H1 (cell line): ENCODE results near the gene WNT3A. TPM values are rescaled to one million over a fixed set of nuclear protein-coding genes. Genes with fewer than 3 reads are reported as not detected.
A peak's percentile ranks its signal among the peaks of the same experiment; 100 is the strongest.

Experiments
- CTCF ChIA-PET: fragments of 300-600 bp; sonication (Branson Sonifier 250); formaldehyde crosslinking; loops from one replicate; lab custom pipeline; 2021; ENCODE audit not compliant: partially characterized antibody; lab: Charles Lee
- POLR2A ChIA-PET: fragments of 300-600 bp; sonication (Branson Sonifier 250); formaldehyde crosslinking; loops from one replicate; lab custom pipeline; 2021; ENCODE audit warnings: inconsistent platforms; ENCODE audit not compliant: partially characterized antibody; lab: Charles Lee
- DNase-seq, 2 experiments: peaks; one replicate each; pipeline versions ENCODE4 v3.0.0 to v3.0.0-alpha.2; 2010 to 2022; ENCODE audit warnings: low spot score in 2 of 2, low read depth in 1 of 2, mixed read lengths in 1 of 2
- FAIRE-seq: peaks from 2 replicates; lab custom pipeline; 2011; peaks lifted over from hg19 to GRCh38; lab: Jason Lieb, UNC
- H2AFZ ChIP-seq: 2 replicates; pipeline ENCODE4 v1.8.1; 2012; ENCODE audit warnings: low read length, inconsistent platforms
- H2AK5ac ChIP-seq: 2 replicates; pipeline ENCODE4 v1.6.1; 2013; ENCODE audit warnings: low read depth, low read length
- H2BK120ac ChIP-seq: replicated peaks from 2 replicates; pipeline ENCODE3; 2013; ENCODE audit warnings: low read depth, low read length, inconsistent platforms
- H2BK12ac ChIP-seq: 2 replicates; pipeline ENCODE4 v1.6.1; 2013; ENCODE audit warnings: low read depth, low read length
- H2BK15ac ChIP-seq: 2 replicates; pipeline ENCODE4 v1.6.1; 2013; ENCODE audit warnings: low read length
- H2BK20ac ChIP-seq: 2 replicates; pipeline ENCODE4 v1.6.1; 2013; ENCODE audit warnings: low read length
- H2BK5ac ChIP-seq: 2 replicates; pipeline ENCODE4 v1.6.1; 2013; ENCODE audit warnings: low read depth, low read length
- H3K14ac ChIP-seq: 2 replicates; pipeline ENCODE4 v1.6.1; 2013; ENCODE audit warnings: inconsistent platforms; ENCODE audit not compliant: insufficient read length
- H3K18ac ChIP-seq: 2 replicates; pipeline ENCODE4 v1.6.1; 2013; ENCODE audit warnings: low read length; ENCODE audit errors: extremely low read depth
- H3K23ac ChIP-seq: 2 replicates; pipeline ENCODE4 v1.6.1; 2013; ENCODE audit warnings: inconsistent platforms; ENCODE audit not compliant: insufficient read length
- H3K23me2 ChIP-seq: 2 replicates; pipeline ENCODE4 v1.6.1; 2013; ENCODE audit warnings: low read depth, low read length
- H3K27ac ChIP-seq: 2 replicates; pipeline ENCODE4 v1.6.1; 2011; ENCODE audit warnings: low read depth, low read length, inconsistent platforms
- H3K27me3 ChIP-seq, 4 experiments: replicated peaks in 1 of 4; 1 replicate in 1 of 4; 2 replicates in 3 of 4; pipeline versions ENCODE4 v1.6.1 to v1.8.1; 2011 to 2013; ENCODE audit warnings: low read length in 3 of 4, mild to moderate bottlenecking in 3 of 4, inconsistent platforms in 2 of 4, mixed read lengths in 2 of 4, moderate library complexity in 1 of 4; ENCODE audit not compliant: control insufficient read depth in 3 of 4, insufficient read depth in 3 of 4; ENCODE audit errors: extremely low read depth in 1 of 4
- H3K36me3 ChIP-seq, 4 experiments: 2 replicates each; pipeline versions ENCODE4 v1.6.1 to v1.8.1; 2011 to 2013; ENCODE audit warnings: mild to moderate bottlenecking in 4 of 4, low read length in 3 of 4, moderate library complexity in 2 of 4, control low read depth in 1 of 4, inconsistent platforms in 1 of 4; ENCODE audit not compliant: insufficient read depth in 4 of 4, control insufficient read depth in 2 of 4
- H3K4ac ChIP-seq: replicated peaks from 2 replicates; pipeline ENCODE3; 2013; ENCODE audit warnings: low read length, low read depth, mixed read lengths, inconsistent platforms; ENCODE audit not compliant: insufficient read length
- H3K4me1 ChIP-seq, 4 experiments: replicated peaks in 1 of 4; 1 replicate in 1 of 4; 2 replicates in 3 of 4; pipeline versions ENCODE4 v1.6.1 to v1.8.1; 2011 to 2013; ENCODE audit warnings: low read length in 3 of 4, inconsistent platforms in 2 of 4, mixed read lengths in 1 of 4; ENCODE audit not compliant: insufficient read depth in 4 of 4, control insufficient read depth in 3 of 4
- H3K4me2 ChIP-seq, 2 experiments: 2 replicates each; pipeline versions ENCODE4 v1.6.1 to v1.8.1; 2011 to 2013; ENCODE audit warnings: low read depth in 2 of 2, low read length in 2 of 2, control low read depth in 1 of 2, inconsistent platforms in 1 of 2, mild to moderate bottlenecking in 1 of 2; ENCODE audit not compliant: insufficient read depth in 1 of 2
- H3K4me3 ChIP-seq, 4 experiments: fragments of 200-600, 300-600 bp in 1 of 4; sonication (generic), shearing (Covaris generic), sonication (Bioruptor Twin) in 1 of 4; 2 replicates each; pipeline versions ENCODE4 v1.5.1 to v1.8.1; 2011 to 2016; ENCODE audit warnings: low read length in 4 of 4, low read depth in 3 of 4, control low read depth in 2 of 4, inconsistent platforms in 2 of 4, mild to moderate bottlenecking in 2 of 4, mixed read lengths in 1 of 4, moderate library complexity in 1 of 4; ENCODE audit not compliant: insufficient read depth in 2 of 4; ENCODE audit errors: extremely low read depth in 1 of 4
- H3K56ac ChIP-seq: replicated peaks from 2 replicates; pipeline ENCODE3; 2013; ENCODE audit warnings: low read depth, mild to moderate bottlenecking, mixed read lengths, low read length, inconsistent platforms; ENCODE audit not compliant: insufficient read length
- H3K79me1 ChIP-seq: 2 replicates; pipeline ENCODE4 v1.6.1; 2013; ENCODE audit warnings: low read depth, low read length, control low read depth
- H3K79me2 ChIP-seq, 2 experiments: 2 replicates each; pipeline versions ENCODE4 v1.6.1 to v1.8.1; 2012 to 2013; ENCODE audit warnings: low read length in 2 of 2, mild to moderate bottlenecking in 2 of 2, inconsistent platforms in 1 of 2; ENCODE audit not compliant: insufficient read depth in 2 of 2, control insufficient read depth in 1 of 2
- H3K9ac ChIP-seq, 4 experiments: replicated peaks in 1 of 4; 1 replicate in 1 of 4; 2 replicates in 3 of 4; pipeline versions ENCODE4 v1.6.1 to v1.8.1; 2011 to 2013; ENCODE audit warnings: low read depth in 3 of 4, low read length in 3 of 4, control low read depth in 2 of 4, mild to moderate bottlenecking in 2 of 4, moderate library complexity in 2 of 4, inconsistent platforms in 1 of 4; ENCODE audit errors: extremely low read depth in 1 of 4
- H3K9me3 ChIP-seq, 2 experiments: 2 replicates each; pipeline versions ENCODE4 v1.6.1 to v1.8.1; 2012 to 2013; ENCODE audit warnings: mild to moderate bottlenecking in 2 of 2, moderate library complexity in 2 of 2, control low read depth in 1 of 2, inconsistent platforms in 1 of 2, low read depth in 1 of 2, low read length in 1 of 2, mixed read lengths in 1 of 2; ENCODE audit not compliant: insufficient read depth in 2 of 2
- H4K20me1 ChIP-seq, 2 experiments: replicated peaks in 1 of 2; 2 replicates each; pipeline versions ENCODE3 to v1.8.1; 2011 to 2013; ENCODE audit warnings: inconsistent platforms in 2 of 2, low read length in 2 of 2, mild to moderate bottlenecking in 1 of 2; ENCODE audit not compliant: insufficient read depth in 2 of 2, control insufficient read depth in 1 of 2
- H4K5ac ChIP-seq: 2 replicates; pipeline ENCODE4 v1.6.1; 2013; ENCODE audit warnings: low read length, low read depth, mixed read lengths, inconsistent platforms; ENCODE audit not compliant: insufficient read length
- H4K8ac ChIP-seq: 2 replicates; pipeline ENCODE4 v1.8.0; 2013; ENCODE audit warnings: mild to moderate bottlenecking, moderate library complexity, low read length, inconsistent platforms; ENCODE audit not compliant: insufficient read depth; ENCODE audit errors: extremely low read depth
- H4K91ac ChIP-seq: replicated peaks from 2 replicates; pipeline ENCODE3; 2013; ENCODE audit warnings: low read length, mixed read lengths, inconsistent platforms; ENCODE audit not compliant: insufficient read length
- EGR1 ChIP-seq: IDR thresholded peaks from 2 replicates; pipeline ENCODE4 v1.6.1; 2011; ENCODE audit warnings: low read depth, low read length, borderline replicate concordance
- HDAC2 ChIP-seq, 2 experiments: fragments of 300-600 bp in 1 of 2; sonication (generic) in 1 of 2; IDR thresholded peaks; 2 replicates each; pipeline ENCODE4 v1.6.1; 2011 to 2012; ENCODE audit warnings: low read depth in 2 of 2, low read length in 2 of 2, mild to moderate bottlenecking in 2 of 2, moderate library complexity in 2 of 2, borderline replicate concordance in 1 of 2, inconsistent platforms in 1 of 2
- KDM4A ChIP-seq: IDR thresholded peaks from one replicate; pipeline ENCODE4 v1.7.1; 2012; ENCODE audit warnings: low read depth, mild to moderate bottlenecking, moderate library complexity, low read length, inconsistent platforms; ENCODE audit not compliant: severe bottlenecking
- MAFK ChIP-seq: IDR thresholded peaks from 2 replicates; pipeline ENCODE4 v1.6.1; 2012; ENCODE audit warnings: low read depth, mild to moderate bottlenecking, improper control_type of control experiment, low read length
- PHF8 ChIP-seq: fragments of 200-600 bp; sonication (generic); conservative IDR thresholded peaks from 2 replicates; pipeline ENCODE4 v1.7.1; 2012; ENCODE audit warnings: low read depth, mild to moderate bottlenecking, inconsistent platforms, low read length, moderate library complexity
- RNF2 ChIP-seq: fragments of 200-900, 300-1000 bp; sonication (generic); IDR thresholded peaks from 2 replicates; pipeline ENCODE4 v1.7.1; 2016; ENCODE audit warnings: borderline replicate concordance, low read depth, mild to moderate bottlenecking, antibody characterized with exemption, low read length; ENCODE audit not compliant: poor library complexity, severe bottlenecking; ENCODE audit errors: missing control alignments
- SP4 ChIP-seq: IDR thresholded peaks from 2 replicates; pipeline ENCODE4 v1.6.1; 2012; ENCODE audit warnings: low read length, inconsistent platforms
- WGBS, 2 experiments: shearing (Covaris generic) in 1 of 2; methylation state at CpG; one replicate each; pipeline versions ENCODE4 v1.1.6 to v1.1.7; 2013 to 2015; ENCODE audit warnings: low lambda C conversion rate in 2 of 2, mixed read lengths in 2 of 2, inconsistent platforms in 1 of 2, low coverage in 1 of 2, missing lambda C conversion rate in 1 of 2; ENCODE audit not compliant: insufficient replicate concordance in 2 of 2, insufficient coverage in 1 of 2, insufficient read length in 1 of 2; ENCODE audit errors: extremely low coverage in 1 of 2, missing lambda C conversion rate in 1 of 2; 5-methylcytosine and 5-hydroxymethylcytosine counted together
- polyA plus RNA-seq, 7 experiments: library from polyadenylated mRNA; depleted of rRNA in 3 of 7; stranded (reverse) in 5 of 7; unstranded in 2 of 7; fragments of >200 nt in 5 of 7; fragments of 200-250 nt in 2 of 7; gene quantifications; 1 replicate in 5 of 7; 2 replicates in 1 of 7; 4 replicates in 1 of 7; pipeline versions ENCODE4 v1.2.1 to v1.2.3, GENCODE V29; 2011 to 2013; ENCODE audit warnings: missing spikeins in 2 of 7, mixed read lengths in 2 of 7
- total RNA-seq: library from RNA; stranded (reverse); fragmentation: NEBNext Ultra II Directional; extraction: Animal tissue kit (Norgen Biotek cat#: 25700); gene quantifications from 2 replicates; pipeline ENCODE4 v1.2.1, GENCODE V29; 2021
- TF ChIP-seq, protein P1 (sequence below): IDR thresholded peaks from 2 replicates; pipeline ENCODE4 v1.6.1; 2012; ENCODE audit warnings: low read length, inconsistent platforms

WNT3A gene
- total and polyA plus RNA-seq, 2 of the 8 experiments (the other 6 are each of a cell fraction or from before 2014, with no cell fraction given) = 0.08 to 0.19 TPM

DNA sequence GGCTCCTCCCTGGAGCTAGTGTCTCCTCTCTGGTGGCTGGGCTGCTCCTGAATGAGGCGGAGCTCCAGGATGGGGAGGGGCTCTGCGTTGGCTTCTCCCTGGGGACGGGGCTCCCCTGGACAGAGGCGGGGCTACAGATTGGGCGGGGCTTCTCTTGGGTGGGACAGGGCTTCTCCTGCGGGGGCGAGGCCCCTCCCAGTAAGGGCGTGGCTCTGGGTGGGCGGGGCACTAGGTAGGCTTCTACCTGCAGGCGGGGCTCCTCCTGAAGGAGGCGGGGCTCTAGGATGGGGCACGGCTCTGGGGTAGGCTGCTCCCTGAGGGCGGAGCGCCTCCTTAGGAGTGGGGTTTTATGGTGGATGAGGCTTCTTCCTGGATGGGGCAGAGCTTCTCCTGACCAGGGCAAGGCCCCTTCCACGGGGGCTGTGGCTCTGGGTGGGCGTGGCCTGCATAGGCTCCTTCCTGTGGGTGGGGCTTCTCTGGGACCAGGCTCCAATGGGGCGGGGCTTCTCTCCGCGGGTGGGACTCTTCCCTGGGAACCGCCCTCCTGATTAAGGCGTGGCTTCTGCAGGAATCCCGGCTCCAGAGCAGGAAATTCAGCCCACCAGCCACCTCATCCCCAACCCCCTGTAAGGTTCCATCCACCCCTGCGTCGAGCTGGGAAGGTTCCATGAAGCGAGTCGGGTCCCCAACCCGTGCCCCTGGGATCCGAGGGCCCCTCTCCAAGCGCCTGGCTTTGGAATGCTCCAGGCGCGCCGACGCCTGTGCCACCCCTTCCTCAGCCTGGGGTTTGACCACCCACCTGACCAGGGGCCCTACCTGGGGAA lies 53.0 kb downstream of the WNT3A start:
- ChIA-PET POLR2A (interaction anchor here (1.2 to 2.1 kb wide), 7 partner anchors 15 to 397 kb away, joined by 3 to 5 read pairs (median 4); partner anchors contain the start of gene WNT3A), CTCF (interaction anchor here (0.6 to 14.1 kb wide), 11 partner anchors 14 to 569 kb away, joined by 3 to 197 read pairs (median 3); partner anchors contain the start of gene WNT3A)
- H4K20me1 ChIP-seq = no peaks in the 10 kb centered on the region
- H2BK20ac ChIP-seq = no peak overlapping the region
- H3K9me3 ChIP-seq = no peaks in the 10 kb centered on the region
- H4K8ac ChIP-seq = peak overlapping the region; percentile 80
- peak; percentile 88 to 100 for DNase-seq
- H2BK5ac ChIP-seq = no peak overlapping the region
- H4K5ac ChIP-seq = peak overlapping the region; percentile 66
- no peak overlapping the region; the same call in 1 of the 2 replicates for H2AK5ac ChIP-seq
- H3K4ac ChIP-seq = no peak overlapping the region
- peaks cover 19 to 78% (median 65%) of the 10 kb centered on the region in 4 experiments for H3K27me3 ChIP-seq
- no peaks in the 10 kb centered on the region for H3K79me1 ChIP-seq
- H3K4me1 ChIP-seq = peaks cover 0 to 7% (median 2%) of the 10 kb centered on the region in 4 experiments; a peak in 3 of 7 replicates
- H3K23me2 ChIP-seq = peaks cover 2% of the 10 kb centered on the region; the same call in 1 of the 2 replicates
- H2AFZ ChIP-seq = peak overlapping the region; percentile 80; the same call in 1 of the 2 replicates
- no peak overlapping the region for H4K91ac ChIP-seq
- no peak overlapping the region for H2BK15ac ChIP-seq
- H3K56ac ChIP-seq = no peak overlapping the region
- peak overlapping the region; percentile 87 for H3K18ac ChIP-seq
- no peak overlapping the region for H2BK12ac ChIP-seq
- peak; percentile 36 for TF ChIP-seq KDM4A
- TF ChIP-seq EGR1 = peak; percentile 98
- TF ChIP-seq HDAC2 (IDR thresholded peaks at IDR 0.05; ENCODE audit: borderline replicate concordance in 1 of 2, low read depth in 2 of 2, low read length in 2 of 2) = no peak
- TF ChIP-seq SP4 = peak; percentile 65; the same call in 1 of the 2 replicates
- 0 out of 2 replicates have a peak, but pooled peaks have one; percentile 4 for TF ChIP-seq PHF8
- TF ChIP-seq, protein P1, sequence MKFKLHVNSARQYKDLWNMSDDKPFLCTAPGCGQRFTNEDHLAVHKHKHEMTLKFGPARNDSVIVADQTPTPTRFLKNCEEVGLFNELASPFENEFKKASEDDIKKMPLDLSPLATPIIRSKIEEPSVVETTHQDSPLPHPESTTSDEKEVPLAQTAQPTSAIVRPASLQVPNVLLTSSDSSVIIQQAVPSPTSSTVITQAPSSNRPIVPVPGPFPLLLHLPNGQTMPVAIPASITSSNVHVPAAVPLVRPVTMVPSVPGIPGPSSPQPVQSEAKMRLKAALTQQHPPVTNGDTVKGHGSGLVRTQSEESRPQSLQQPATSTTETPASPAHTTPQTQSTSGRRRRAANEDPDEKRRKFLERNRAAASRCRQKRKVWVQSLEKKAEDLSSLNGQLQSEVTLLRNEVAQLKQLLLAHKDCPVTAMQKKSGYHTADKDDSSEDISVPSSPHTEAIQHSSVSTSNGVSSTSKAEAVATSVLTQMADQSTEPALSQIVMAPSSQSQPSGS = no peak
- no peak for TF ChIP-seq RNF2
- no peak for TF ChIP-seq MAFK
- H3K36me3 ChIP-seq = no peaks in the 10 kb centered on the region
- no peak overlapping the region for H3K23ac ChIP-seq
- H3K4me3 ChIP-seq = peak overlapping the region; percentile 50 to 75 (median 69)
- peak; percentile 13 for FAIRE-seq
- 3% methylated on average over 19 of the region's 33 CpGs; no CpG with 5 or more reads in 1 of the 2 experiments for WGBS, 2 experiments
- H3K14ac ChIP-seq = no peak overlapping the region
- H3K9ac ChIP-seq = no peak overlapping the region; a peak in 1 of 7 replicates
- no peak overlapping the region for H2BK120ac ChIP-seq
- no peak overlapping the region; the same call in 1 of the 2 replicates for H3K27ac ChIP-seq
- H3K79me2 ChIP-seq = no peaks in the 10 kb centered on the region
- H3K4me2 ChIP-seq = peak overlapping the region; percentile 65 to 94
